GM19025 (cell line): ENCODE results near the gene NRDC.

Experiments used
- ATAC-seq: cut with Tn5 transposase; IDR thresholded peaks from one replicate; pipeline ENCODE4 v1.9.1; 2021; ENCODE audit warnings: mild to moderate bottlenecking, low read depth, moderate library complexity; ENCODE audit not compliant: unreplicated experiment

Gene NRDC, protein sequence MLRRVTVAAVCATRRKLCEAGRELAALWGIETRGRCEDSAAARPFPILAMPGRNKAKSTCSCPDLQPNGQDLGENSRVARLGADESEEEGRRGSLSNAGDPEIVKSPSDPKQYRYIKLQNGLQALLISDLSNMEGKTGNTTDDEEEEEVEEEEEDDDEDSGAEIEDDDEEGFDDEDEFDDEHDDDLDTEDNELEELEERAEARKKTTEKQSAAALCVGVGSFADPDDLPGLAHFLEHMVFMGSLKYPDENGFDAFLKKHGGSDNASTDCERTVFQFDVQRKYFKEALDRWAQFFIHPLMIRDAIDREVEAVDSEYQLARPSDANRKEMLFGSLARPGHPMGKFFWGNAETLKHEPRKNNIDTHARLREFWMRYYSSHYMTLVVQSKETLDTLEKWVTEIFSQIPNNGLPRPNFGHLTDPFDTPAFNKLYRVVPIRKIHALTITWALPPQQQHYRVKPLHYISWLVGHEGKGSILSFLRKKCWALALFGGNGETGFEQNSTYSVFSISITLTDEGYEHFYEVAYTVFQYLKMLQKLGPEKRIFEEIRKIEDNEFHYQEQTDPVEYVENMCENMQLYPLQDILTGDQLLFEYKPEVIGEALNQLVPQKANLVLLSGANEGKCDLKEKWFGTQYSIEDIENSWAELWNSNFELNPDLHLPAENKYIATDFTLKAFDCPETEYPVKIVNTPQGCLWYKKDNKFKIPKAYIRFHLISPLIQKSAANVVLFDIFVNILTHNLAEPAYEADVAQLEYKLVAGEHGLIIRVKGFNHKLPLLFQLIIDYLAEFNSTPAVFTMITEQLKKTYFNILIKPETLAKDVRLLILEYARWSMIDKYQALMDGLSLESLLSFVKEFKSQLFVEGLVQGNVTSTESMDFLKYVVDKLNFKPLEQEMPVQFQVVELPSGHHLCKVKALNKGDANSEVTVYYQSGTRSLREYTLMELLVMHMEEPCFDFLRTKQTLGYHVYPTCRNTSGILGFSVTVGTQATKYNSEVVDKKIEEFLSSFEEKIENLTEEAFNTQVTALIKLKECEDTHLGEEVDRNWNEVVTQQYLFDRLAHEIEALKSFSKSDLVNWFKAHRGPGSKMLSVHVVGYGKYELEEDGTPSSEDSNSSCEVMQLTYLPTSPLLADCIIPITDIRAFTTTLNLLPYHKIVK

GRCh38 chr1:51878616-51879336 lies at the start of gene NRDC:
Gene NRDC (minus strand): TSS chr1:51878727. CDS start chr1:51878615, 112 bp downstream.
- ATAC-seq, result peak; percentile 94

- ATAC-seq, result no peak
Observed at GRCh38 chr1:51927029-51927428, 48.5 kb upstream of the NRDC start.

DNA sequence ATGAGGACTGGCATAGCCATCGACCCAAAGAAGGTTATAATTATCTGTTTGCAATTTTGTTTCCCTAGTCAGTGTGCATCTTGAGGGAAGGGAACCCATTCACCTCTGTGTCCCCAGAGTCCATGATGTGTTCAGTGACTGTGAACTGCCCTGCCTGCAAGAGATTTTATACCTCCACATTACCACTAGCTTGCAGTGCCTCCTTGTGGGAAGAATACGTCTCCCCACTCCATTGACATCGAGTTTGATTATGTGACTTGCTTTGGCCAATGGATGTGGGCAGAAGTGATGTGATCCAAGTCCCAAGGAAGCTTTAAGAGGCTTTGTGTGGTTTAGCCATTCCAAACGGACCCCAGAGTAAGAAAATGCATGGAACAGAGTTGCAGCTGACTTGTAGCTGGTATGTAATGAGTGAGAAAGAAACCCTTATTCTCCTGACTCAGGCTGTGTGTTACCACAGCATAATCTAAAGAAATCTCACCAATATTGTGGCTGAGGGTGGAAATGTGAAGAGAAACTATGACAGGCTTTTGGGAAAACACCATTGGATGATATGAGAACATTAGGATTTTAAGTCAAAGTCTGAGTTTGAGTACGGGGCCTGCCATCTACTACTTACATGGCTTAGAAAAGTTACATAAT lies 47.8 kb upstream of the NRDC start:
- ATAC-seq, result no peak

DNA sequence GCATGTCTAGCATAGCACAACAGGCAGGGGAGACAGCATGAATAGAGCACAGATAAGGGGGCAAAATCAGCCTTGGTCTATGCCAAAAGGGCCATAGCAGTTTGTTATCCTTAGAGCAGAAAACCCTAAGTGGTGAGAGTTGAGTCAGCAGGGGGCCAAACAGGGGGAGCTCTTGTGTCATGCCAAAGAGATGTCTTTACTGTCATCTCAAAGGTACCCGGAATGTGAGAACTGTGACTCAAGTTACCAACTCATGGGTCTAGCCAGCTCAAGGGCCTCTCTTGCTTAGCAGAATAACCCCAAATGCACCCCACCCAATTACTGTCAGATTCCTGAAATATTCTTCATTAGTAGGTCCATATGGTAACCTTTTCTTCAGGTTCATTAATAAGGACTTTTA lies 45.9 kb upstream of the NRDC start:
- no peak for ATAC-seq

GRCh38 chr1:51922040-51922439 lies 43.5 kb upstream of the NRDC start:
- ATAC-seq, result no peak

DNA sequence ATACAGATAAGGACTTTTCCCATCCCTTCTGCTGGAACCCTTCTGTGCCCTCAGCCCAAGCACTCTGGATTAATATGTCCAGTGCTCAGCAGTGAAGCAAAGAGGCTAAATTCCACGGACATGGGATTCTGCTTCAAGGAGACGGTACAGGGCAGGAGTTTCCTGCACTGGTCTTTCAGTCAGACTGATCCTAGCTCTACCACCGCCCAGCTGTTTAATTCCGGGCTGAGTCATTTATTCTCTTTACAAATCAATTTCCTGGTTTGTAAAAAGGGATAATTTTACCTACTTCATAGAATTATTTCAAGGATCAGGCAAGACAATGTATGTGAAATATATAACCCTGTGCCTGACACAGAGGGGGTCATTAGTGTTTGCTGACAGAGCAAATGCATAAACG lies 41.6 kb upstream of the NRDC start:
- no peak for ATAC-seq

GRCh38 chr1:51919684-51920083 lies 41.2 kb upstream of the NRDC start:
- no peak for ATAC-seq

DNA sequence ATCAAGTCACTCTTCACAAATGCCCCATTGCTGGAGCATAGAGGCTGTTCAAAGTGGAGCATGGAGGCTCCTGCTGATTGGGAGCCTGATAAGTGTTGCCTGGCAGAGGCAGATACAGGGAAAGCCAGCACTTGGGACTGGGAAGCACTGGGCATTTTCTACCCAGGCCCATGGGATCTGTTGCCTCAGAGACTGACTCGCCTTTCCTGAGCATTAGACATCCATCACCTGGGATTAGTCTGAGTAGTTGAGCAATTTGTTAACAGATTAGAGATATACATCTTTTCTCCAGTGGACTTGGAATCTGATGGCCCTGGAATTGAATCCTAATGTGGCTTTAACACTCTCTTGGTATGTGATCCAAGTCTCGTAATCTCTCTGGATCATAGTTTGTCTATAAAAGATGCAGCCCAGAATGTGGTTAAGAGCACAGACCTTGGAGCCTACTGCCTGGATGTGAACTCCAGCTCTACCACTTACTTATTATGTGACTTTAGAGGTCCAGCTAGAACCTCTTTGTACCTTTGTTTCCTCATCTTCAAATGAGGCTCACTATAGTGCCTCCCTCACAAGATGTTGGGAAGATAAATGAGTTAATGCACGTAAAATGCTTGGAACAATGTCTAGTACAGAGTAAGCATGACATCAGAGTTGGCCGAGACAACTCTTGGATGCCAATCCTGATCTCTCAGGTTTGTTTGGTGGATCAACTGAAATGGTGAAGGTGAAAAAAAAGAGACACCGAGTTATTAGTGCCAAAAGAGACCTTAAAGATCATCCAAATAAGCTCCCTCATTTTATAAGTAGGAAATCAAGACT lies 38.3 kb upstream of the NRDC start:
- no peak for ATAC-seq

DNA sequence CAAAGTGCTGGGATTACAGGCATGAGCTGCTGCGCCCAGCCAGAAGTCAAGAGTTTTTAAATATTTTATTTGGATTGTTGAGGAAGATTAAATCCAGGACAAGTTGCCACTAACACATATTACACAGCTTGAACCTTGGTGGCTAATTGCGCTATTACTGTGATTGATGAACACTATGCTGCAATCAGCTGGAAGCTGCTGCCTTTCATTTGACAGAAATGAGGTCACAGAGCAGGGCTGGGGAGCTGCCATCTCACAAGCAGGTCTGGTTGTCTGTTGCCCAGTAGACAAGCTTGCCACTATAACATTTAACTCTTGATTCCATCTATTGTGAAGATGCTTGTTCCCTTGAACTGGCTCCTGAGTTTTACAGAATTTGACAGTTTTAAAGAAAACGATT lies 37.4 kb upstream of the NRDC start:
- ATAC-seq, result no peak

DNA sequence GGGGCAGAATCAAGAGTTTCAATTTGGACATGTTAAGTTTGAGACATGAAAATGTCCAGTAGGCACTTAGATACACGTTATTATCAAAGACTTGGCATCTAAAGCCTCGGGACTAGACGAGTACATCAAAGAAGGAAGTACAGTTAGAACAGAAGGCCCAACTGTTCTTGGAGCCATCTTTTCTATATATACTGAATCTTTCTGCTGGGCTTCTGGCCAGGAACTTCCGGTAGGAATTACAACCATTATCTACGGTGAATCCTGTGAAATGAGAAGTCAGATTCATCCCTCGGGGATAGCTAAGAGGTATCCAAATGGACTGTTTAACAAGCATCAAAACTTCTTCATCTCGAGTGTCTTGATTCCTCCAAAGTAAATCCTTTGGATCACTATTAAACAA lies 34.4 kb upstream of the NRDC start:
- no peak for ATAC-seq

DNA sequence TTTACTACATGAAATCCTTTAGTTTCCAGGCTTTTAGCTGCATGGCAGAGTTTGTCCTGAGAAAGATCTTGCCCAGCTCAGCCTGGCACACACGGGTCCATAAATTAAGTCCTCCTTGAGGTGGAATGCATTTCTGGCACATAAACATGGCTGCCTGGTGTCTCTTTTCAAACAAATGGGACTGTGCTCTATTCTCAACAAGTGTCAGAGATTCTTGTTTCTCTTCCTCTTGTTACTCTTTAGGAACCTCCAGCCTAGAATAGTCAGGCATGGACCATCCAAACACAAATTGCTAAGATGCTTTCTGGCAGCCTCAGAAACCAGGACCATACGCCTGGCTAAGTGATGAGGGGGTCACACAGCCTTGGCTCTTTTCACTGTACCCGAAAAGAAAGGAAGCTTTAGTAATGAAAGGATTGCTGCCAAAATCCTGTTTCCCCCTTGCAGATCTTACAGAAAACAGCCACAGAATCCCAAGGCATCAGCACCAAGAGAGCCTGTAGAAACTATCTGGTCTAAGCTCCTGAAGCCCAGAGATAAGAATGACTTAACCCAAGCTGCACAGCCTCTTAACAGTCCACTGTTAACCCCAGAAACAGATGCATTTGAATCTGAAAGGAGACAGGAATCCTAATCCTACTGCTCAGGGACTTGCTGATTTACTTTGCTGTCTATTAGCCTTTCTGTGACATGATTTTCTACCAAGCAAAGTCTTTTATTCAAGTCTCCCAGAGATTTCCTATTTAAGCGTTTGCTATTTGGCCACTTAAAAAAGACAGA lies 31.9 kb upstream of the NRDC start:
- ATAC-seq, result no peak

DNA sequence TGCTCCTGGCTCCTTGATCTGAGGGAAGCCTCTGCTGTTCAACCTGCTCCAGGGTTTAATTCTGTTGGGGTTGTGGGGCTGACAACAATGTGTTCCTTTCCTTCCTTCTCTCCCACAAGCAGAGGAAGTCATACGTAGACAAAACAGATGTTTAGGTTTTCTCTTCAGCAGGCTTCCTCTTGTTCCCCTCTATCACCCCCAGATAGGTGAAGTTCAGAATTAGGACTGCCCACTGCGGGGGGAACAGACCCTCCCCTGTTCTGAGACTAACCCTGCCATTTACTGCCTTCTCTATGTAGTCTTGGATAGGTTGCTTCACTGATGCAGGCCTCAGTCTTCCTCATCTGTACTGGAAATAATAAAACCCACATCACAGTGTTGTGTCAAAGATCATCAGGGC lies 30.0 kb upstream of the NRDC start:
- no peak for ATAC-seq

DNA sequence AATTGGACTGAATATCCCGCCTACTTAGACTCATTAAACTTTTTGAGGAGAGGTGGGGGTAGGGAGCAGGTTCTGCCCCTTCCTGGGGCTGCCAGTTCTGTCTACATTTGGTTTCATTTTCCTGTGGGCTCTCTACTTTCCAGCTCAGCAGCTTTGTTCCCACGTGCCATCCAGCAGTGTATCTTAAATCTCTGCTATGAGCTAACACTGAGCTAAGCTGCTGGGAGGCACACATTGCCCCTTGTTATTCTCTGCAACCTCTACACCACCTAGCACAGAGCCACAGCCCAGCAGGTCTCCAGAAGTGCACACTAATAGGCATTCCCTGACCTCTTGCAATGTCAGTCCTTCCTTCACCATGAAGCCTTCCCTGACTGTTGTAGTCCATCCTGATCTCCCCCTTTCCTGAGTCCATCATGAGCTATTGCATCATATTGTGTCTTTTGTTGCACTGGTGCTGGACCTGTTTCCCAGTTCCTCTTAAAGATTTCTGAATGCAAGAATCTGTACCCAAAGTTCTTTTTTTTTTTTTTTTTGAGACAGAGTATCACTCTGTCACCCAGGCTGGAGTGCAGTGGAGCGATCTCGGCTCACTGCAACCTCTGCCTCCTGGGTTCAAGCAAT lies 28.7 kb upstream of the NRDC start:
- no peak for ATAC-seq

- no peak for ATAC-seq
Observed at GRCh38 chr1:51906306-51907078, 28.0 kb upstream of the NRDC start.

- ATAC-seq, result no peak
Observed at GRCh38 chr1:51902456-51902855, 23.9 kb upstream of the NRDC start.

DNA sequence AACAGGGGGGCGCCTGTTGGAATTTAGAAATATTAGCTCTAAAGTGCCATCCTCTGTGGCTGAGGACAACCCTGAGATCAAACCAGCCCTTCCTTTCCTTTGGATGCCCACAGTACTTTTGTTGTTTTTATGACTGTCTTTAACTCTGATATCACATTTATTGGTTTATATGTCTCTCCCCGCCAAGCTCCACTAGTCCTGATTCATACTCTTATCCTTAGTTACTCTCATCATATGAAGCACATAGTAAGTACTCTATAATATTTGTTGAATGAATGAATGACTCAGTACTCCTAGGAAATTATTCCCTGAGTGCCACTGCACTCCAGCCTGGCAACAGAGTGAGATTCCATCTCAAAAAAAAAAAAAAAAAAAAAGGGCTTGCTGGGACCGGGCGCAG lies 22.6 kb upstream of the NRDC start:
- ATAC-seq, result no peak

- no peak for ATAC-seq
Observed at GRCh38 chr1:51899022-51899421, 20.5 kb upstream of the NRDC start.
